ENCODE results near the gene ZNF446. TPM values are rescaled to one million over a fixed set of nuclear protein-coding genes. Genes with fewer than 3 reads are reported as not detected.
A peak's percentile ranks its signal among the peaks of the same experiment; 100 is the strongest.

Gene ZNF446
- total RNA-seq, 1 donor from 2014 or later = 6.0 TPM

DNA sequence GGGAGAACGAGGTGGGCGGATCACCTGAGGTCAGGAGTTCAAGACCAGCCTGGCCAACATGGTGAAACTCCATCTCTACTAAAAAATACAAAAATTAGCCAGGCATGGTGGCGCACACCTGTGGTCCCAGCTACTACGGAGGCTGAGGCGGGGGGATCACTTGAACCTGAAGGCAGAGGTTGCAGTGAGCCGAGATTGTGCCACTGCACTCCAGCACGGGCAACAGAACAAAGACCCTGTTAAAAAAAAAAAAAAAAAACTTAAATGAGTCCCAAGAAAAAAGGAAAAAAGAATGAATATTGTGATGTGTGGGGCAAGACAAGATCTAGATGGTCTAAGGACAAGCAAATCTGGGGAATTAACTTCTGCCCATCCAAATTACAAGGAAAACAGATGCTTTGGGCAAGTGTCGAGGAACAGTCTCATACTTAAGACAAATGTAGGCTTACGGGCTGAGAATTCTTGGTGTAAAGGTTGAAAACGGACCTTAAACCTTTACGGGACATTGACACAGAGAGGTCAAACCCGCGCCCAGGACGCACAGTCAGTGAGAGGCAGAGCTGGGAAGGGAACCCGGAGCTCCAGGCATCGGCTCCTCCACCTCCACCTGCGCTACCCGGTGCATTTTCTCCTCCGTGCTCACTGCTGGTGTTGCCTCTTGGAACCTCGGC lies 9.9 kb upstream of the ZNF446 start:
- no peak for FAIRE-seq
- peak overlapping the region; percentile 94 for H2AFZ ChIP-seq (ENCODE audit: low read depth, low read length)
- peak overlapping the region; percentile 85 for H3K4me3 ChIP-seq (ENCODE audit: insufficient read depth, low read depth, low read length)
- H3K4me2 ChIP-seq (ENCODE audit: low read length) = peak overlapping the region; percentile 91
- H3K9me3 ChIP-seq (ENCODE audit: insufficient read depth, low read depth, low read length) = no peaks in the 10 kb centered on the region
- TF ChIP-seq, protein P1, sequence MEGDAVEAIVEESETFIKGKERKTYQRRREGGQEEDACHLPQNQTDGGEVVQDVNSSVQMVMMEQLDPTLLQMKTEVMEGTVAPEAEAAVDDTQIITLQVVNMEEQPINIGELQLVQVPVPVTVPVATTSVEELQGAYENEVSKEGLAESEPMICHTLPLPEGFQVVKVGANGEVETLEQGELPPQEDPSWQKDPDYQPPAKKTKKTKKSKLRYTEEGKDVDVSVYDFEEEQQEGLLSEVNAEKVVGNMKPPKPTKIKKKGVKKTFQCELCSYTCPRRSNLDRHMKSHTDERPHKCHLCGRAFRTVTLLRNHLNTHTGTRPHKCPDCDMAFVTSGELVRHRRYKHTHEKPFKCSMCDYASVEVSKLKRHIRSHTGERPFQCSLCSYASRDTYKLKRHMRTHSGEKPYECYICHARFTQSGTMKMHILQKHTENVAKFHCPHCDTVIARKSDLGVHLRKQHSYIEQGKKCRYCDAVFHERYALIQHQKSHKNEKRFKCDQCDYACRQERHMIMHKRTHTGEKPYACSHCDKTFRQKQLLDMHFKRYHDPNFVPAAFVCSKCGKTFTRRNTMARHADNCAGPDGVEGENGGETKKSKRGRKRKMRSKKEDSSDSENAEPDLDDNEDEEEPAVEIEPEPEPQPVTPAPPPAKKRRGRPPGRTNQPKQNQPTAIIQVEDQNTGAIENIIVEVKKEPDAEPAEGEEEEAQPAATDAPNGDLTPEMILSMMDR (IDR thresholded peaks at IDR 0.05; ENCODE audit: insufficient read depth, low read depth, low read length) = no peak
- TF ChIP-seq EZH2 (IDR thresholded peaks at IDR 0.05; ENCODE audit: insufficient read depth, low read length) = no peak
- Mint-ChIP-seq H3K4me3 (ENCODE audit: unreplicated experiment) (peak overlapping the region; percentile 80), H3K4me1 (ENCODE audit: low read depth, unreplicated experiment) (peaks cover 13% of the 10 kb centered on the region), H3K27me3 (ENCODE audit: low read depth, unreplicated experiment) (peaks cover 2% of the 10 kb centered on the region), H3K27ac (ENCODE audit: unreplicated experiment) (peak overlapping the region; percentile 34), H3K36me3 (ENCODE audit: low read depth, unreplicated experiment) (peaks cover 10% of the 10 kb centered on the region), H3K9me3 (ENCODE audit: unreplicated experiment) (no peaks in the 10 kb centered on the region)
- no peaks in the 10 kb centered on the region for H3K36me3 ChIP-seq (ENCODE audit: insufficient read depth, low read length)
- peaks cover 21% of the 10 kb centered on the region for H4K20me1 ChIP-seq (ENCODE audit: insufficient read depth, low read length)
- no peak overlapping the region for H3K27ac ChIP-seq (ENCODE audit: low read depth, low read length)
- peaks cover 10% of the 10 kb centered on the region for H3K4me1 ChIP-seq (ENCODE audit: insufficient read depth, low read length)
- H3K9ac ChIP-seq (ENCODE audit: low read length) = peak overlapping the region; percentile 87
- H3K79me2 ChIP-seq (ENCODE audit: insufficient read depth, low read length) = peaks cover 27% of the 10 kb centered on the region
- no peaks in the 10 kb centered on the region for H3K27me3 ChIP-seq (ENCODE audit: insufficient read depth, low read length)
- no peak for DNase-seq (ENCODE audit: low read depth)

DNA sequence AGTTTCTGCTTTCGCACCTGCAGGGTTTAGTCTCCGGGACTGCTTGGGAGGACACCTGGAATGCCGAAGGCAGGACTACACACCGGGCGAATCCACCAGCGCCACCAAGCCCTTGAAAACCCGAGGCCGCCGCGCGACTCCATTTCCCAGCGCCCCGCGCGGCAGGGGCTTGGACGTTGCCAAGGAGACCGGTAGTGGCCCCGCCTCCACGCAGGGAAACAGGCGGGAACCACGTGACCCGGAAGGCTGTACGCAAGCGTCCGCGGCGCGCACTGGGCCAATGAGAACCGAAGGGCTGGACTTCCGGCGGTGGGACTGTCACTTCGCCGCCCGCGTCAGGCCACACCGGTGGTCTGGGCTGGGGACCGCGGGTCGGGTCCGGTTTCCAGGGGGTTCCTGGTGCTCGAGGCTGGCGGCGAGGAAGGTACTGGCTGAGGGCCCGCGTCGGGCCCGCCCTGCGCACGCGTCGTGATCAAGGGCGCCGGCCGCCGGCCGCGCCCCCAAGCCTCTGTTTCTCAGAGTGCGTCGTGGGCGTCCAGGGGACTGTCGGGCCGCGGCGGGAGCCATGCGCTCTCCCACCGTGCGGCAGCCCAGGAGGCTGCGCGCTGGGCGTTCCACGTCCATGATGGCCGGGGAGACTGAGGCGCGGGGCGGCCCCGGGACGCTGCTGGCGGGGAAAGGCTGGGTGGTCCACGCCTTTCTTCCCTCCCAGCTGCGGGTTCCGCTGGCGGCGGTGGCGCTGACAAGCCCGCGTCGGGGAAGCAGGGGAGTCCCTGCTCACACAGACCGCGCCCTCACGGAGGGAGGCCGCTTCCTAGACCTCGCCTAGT lies 9.2 kb upstream of the ZNF446 start, which contains the start of gene ZNF324:
ZNF324 (plus strand) TSS at position 321 of the 830 bp plus-strand sequence. CDS start 2,106 bp downstream, outside the sequence.
- Histone ChIP-seq H3K9me3 (ENCODE audit: insufficient read depth, low read depth, low read length) (no peaks in the 10 kb centered on the region), H3K79me2 (ENCODE audit: insufficient read depth, low read length) (peaks cover 27% of the 10 kb centered on the region), H2AFZ (ENCODE audit: low read depth, low read length) (peak within 1 kb of the TSS; percentile 94), H3K27me3 (ENCODE audit: insufficient read depth, low read length) (no peaks in the 10 kb centered on the region), H3K27ac (ENCODE audit: low read depth, low read length) (peak within 1 kb of the TSS; percentile 54), H3K4me3 (ENCODE audit: insufficient read depth, low read depth, low read length) (peak within 1 kb of the TSS; percentile 85), H3K36me3 (ENCODE audit: insufficient read depth, low read length) (no peaks in the 10 kb centered on the region), H3K4me1 (ENCODE audit: insufficient read depth, low read length) (peaks cover 10% of the 10 kb centered on the region), H3K9ac (ENCODE audit: low read length) (peak within 1 kb of the TSS; percentile 87), H4K20me1 (ENCODE audit: insufficient read depth, low read length) (peaks cover 22% of the 10 kb centered on the region), H3K4me2 (ENCODE audit: low read length) (peak within 1 kb of the TSS; percentile 91)
- Mint-ChIP-seq H3K27me3 (ENCODE audit: low read depth, unreplicated experiment) (peaks cover 2% of the 10 kb centered on the region), H3K4me3 (ENCODE audit: unreplicated experiment) (peak within 1 kb of the TSS; percentile 90), H3K4me1 (ENCODE audit: low read depth, unreplicated experiment) (peaks cover 13% of the 10 kb centered on the region), H3K9me3 (ENCODE audit: unreplicated experiment) (no peaks in the 10 kb centered on the region), H3K27ac (ENCODE audit: unreplicated experiment) (peak within 1 kb of the TSS; percentile 78), H3K36me3 (ENCODE audit: low read depth, unreplicated experiment) (peaks cover 10% of the 10 kb centered on the region)
- FAIRE-seq (no peak), DNase-seq (ENCODE audit: low read depth) (peak; percentile 87)
- TF ChIP-seq EZH2 (IDR thresholded peaks at IDR 0.05; ENCODE audit: insufficient read depth, low read length) = no peak
- TF ChIP-seq, protein P1 (IDR thresholded peaks at IDR 0.05; ENCODE audit: insufficient read depth, low read depth, low read length) = no peak

All from astrocyte (in vitro differentiated cells and primary cell).